ENCODE measurements around the gene FXYD5. TPM values are rescaled to one million over a fixed set of nuclear protein-coding genes. Genes with fewer than 3 reads are reported as not detected.
A peak's percentile ranks its signal among the peaks of the same experiment; 100 is the strongest.
"Not testable (repeated sequence)": the region's sequence is repeated elsewhere in the genome, so short reads cannot be mapped to it uniquely, and the experiment has no call there.

FXYD5 gene
- total RNA-seq, 1 experiment from 2014 or later: 760 TPM

DNA sequence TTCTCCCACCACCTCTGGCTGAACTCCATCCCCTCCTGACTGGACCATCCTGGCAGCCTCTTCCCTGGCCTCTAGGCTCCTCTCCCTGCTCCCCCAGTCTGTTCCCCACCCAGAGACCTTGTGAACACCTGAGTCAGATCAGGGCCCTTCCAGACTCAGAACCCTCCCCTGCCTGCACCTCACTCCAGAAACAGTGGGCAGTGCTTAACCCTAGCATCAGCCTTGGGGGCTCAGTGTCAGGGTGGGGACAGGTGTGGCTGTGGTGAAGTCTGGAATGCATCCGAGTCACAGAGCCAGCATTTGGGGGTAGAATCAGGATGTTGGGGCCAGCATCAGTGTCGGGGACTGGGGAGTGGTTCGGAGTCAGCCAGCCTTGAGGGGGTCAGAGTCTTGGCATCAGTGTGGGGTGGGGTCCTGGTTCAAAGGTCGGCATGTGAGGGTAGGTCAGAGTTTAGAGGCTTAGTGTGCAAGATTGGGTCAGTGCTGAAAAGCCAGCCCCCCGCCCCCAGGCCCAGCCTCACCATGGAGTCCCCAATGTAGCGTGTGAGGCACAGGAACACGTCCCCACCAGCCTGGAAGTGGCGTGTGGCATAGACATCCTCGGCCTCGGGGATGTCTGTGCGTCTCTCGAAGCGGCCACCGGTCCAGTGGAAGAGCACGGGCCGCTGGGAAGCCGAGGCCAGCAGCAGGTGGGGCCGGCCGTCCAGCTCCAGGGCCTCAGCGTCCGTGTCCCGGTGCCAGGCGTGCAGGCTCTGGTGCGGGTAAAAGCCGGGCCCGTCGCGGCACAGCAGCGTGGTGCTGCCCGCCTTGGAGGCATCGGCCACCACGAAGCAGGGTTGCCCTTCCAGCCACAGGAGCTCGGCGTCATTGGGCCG, 28.5 kb upstream of the FXYD5 start:
- no peak for DNase-seq
- Mint-ChIP-seq H3K36me3 (ENCODE audit: insufficient read depth, unreplicated experiment) (peaks cover 24% of the 10 kb centered on the region), H3K4me3 (ENCODE audit: low read depth, unreplicated experiment) (peak overlapping the region; percentile 2), H3K27ac (ENCODE audit: unreplicated experiment) (peak overlapping the region; percentile 27), H3K4me1 (ENCODE audit: low read depth, unreplicated experiment) (peaks cover 52% of the 10 kb centered on the region), H3K27me3 (ENCODE audit: unreplicated experiment) (no peaks in the 10 kb centered on the region), H3K9me3 (ENCODE audit: low read depth, unreplicated experiment) (no peaks in the 10 kb centered on the region)
- CTCF ChIA-PET: no interaction called here
- TF ChIP-seq, protein P1, sequence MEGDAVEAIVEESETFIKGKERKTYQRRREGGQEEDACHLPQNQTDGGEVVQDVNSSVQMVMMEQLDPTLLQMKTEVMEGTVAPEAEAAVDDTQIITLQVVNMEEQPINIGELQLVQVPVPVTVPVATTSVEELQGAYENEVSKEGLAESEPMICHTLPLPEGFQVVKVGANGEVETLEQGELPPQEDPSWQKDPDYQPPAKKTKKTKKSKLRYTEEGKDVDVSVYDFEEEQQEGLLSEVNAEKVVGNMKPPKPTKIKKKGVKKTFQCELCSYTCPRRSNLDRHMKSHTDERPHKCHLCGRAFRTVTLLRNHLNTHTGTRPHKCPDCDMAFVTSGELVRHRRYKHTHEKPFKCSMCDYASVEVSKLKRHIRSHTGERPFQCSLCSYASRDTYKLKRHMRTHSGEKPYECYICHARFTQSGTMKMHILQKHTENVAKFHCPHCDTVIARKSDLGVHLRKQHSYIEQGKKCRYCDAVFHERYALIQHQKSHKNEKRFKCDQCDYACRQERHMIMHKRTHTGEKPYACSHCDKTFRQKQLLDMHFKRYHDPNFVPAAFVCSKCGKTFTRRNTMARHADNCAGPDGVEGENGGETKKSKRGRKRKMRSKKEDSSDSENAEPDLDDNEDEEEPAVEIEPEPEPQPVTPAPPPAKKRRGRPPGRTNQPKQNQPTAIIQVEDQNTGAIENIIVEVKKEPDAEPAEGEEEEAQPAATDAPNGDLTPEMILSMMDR (IDR thresholded peaks at IDR 0.05; ENCODE audit: unreplicated experiment): no peak
- intact Hi-C loops (cut with micrococcal nuclease; ENCODE audit: unreplicated experiment): no loop called here
- BruUV-seq (replicated peaks): no TSS peak

DNA sequence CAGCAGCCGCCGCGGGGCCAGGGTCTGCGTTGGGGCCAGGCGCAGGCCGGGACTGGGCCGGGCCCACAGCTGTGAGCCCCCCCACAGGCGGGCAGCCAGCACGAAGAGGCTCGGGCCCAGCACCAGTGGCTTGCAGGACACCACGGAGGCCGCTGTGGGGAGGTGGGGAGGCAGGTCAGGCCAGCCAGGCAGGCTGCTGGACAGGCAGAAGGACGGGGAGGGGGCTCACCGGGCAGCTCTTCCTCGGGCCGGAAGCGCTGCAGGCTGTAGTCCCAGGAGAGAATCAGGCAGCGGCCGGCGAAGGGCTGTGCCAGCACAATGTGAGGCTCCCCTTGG, 27.9 kb upstream of the FXYD5 start:
- Mint-ChIP-seq H3K9me3 (ENCODE audit: low read depth, unreplicated experiment) (no peaks in the 10 kb centered on the region), H3K27me3 (ENCODE audit: unreplicated experiment) (no peaks in the 10 kb centered on the region), H3K4me3 (ENCODE audit: low read depth, unreplicated experiment) (no peak overlapping the region), H3K36me3 (ENCODE audit: insufficient read depth, unreplicated experiment) (peaks cover 21% of the 10 kb centered on the region), H3K27ac (ENCODE audit: unreplicated experiment) (no peak overlapping the region), H3K4me1 (ENCODE audit: low read depth, unreplicated experiment) (peaks cover 46% of the 10 kb centered on the region)
- TF ChIP-seq, protein P1 (IDR thresholded peaks at IDR 0.05; ENCODE audit: unreplicated experiment): no peak
- no TSS peak for BruUV-seq (replicated peaks)
- intact Hi-C loops (cut with micrococcal nuclease; ENCODE audit: unreplicated experiment): no loop called here
- CTCF ChIA-PET: no interaction called here
- DNase-seq: no peak

DNA sequence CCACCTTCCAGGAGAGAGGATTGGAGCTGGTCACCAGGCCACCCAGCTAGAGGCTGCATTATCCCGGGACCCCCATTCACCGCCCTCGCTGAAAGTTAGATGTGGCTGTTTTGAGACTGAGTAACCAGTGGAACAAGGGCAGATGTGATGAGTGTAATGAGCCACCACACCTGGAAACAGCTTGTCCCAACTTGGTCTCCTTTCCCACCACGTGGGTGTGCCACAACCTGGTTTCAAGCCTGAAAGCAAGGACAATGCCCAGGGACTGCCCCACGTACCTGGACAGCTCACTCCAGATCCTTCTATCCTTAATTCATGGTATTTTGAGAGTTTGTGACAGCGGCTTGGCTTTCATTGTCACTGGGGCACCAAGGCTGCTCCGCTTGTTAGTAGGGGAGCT, 26.7 kb upstream of the FXYD5 start:
- no peak for DNase-seq
- no TSS peak for BruUV-seq (replicated peaks)
- H3K4me1 Mint-ChIP-seq (ENCODE audit: low read depth, unreplicated experiment): peaks cover 41% of the 10 kb centered on the region
- peaks cover 20% of the 10 kb centered on the region for H3K36me3 Mint-ChIP-seq (ENCODE audit: insufficient read depth, unreplicated experiment)
- TF ChIP-seq, protein P1 (IDR thresholded peaks at IDR 0.05; ENCODE audit: unreplicated experiment): no peak
- H3K4me3 Mint-ChIP-seq (ENCODE audit: low read depth, unreplicated experiment): no peak overlapping the region
- H3K27me3 Mint-ChIP-seq (ENCODE audit: unreplicated experiment): no peaks in the 10 kb centered on the region
- H3K9me3 Mint-ChIP-seq (ENCODE audit: low read depth, unreplicated experiment): peaks cover 4% of the 10 kb centered on the region
- H3K27ac Mint-ChIP-seq (ENCODE audit: unreplicated experiment): no peak overlapping the region
- intact Hi-C loops (cut with micrococcal nuclease; ENCODE audit: unreplicated experiment): no loop called here
- CTCF ChIA-PET: interaction anchor here (0.9 kb wide), 1 partner anchor 13 kb away, joined by 4 read pairs; no protein-coding TSS in a partner anchor

DNA sequence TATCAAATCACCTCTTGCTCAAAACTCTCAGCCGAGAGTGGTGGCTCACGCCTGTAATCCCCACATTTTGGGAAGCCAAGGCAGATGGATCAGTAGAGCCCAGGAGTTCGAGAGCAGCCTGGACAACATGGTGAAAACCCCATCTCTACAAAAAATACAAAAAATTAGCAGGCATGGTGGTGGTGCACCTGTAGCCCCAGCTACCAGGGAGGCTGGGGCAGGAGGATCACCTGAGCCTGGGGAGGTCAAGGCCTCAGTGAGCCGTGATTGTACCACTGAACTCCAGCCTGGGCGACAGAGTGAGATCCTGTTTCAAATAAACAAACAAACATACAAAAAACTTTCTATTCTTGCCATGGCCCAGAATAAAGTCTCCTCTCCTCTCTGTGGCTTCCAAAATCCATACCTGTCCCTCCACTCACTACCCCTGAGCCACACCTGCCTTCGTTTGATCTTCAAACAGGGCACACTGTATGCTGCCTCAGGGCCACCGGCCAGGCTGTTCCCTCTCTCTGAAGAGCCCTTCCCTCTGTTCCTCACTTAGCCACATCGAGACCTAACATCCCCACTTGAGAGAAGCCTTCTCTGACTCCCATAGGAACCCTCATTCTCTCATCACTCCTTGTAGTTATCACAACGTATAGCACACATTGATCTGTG, 26.0 kb upstream of the FXYD5 start:
- no TSS peak for BruUV-seq (replicated peaks)
- CTCF ChIA-PET: no interaction called here
- TF ChIP-seq, protein P1 (IDR thresholded peaks at IDR 0.05; ENCODE audit: unreplicated experiment): no peak
- Mint-ChIP-seq H3K9me3 (ENCODE audit: low read depth, unreplicated experiment) (peaks cover 4% of the 10 kb centered on the region), H3K27me3 (ENCODE audit: unreplicated experiment) (no peaks in the 10 kb centered on the region), H3K4me3 (ENCODE audit: low read depth, unreplicated experiment) (no peak overlapping the region), H3K36me3 (ENCODE audit: insufficient read depth, unreplicated experiment) (peaks cover 21% of the 10 kb centered on the region), H3K4me1 (ENCODE audit: low read depth, unreplicated experiment) (peaks cover 38% of the 10 kb centered on the region), H3K27ac (ENCODE audit: unreplicated experiment) (no peak overlapping the region)
- no peak for DNase-seq
- intact Hi-C loops (cut with micrococcal nuclease; ENCODE audit: unreplicated experiment): no loop called here

DNA sequence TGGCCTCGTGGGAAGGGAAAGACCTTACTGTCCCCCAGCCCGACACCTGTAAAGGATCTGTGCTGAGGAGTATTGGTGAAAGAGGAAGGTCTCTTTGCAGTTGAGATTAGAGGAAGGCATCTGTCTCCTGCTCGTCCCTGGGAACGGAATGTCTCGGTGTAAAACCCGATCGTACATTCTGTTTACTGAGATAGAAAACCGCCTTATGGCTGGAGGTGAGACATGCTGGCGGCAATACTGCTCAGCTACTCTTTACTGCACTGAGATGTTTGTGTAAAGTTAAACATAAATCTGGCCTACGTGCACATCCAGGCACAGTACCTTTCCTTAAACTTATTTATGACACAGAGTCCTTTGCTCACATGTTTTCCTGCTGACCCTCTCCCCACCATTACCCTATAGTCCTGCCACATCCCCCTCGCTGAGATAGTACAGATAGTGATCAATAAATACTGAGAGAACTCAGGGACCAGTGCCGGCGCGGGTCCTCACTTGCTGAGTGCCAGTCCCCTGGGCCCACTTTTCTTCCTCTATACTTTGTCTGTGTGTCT, 24.7 kb upstream of the FXYD5 start:
- H3K4me3 Mint-ChIP-seq (ENCODE audit: low read depth, unreplicated experiment); DNase-seq; CTCF ChIA-PET; intact Hi-C loops (cut with micrococcal nuclease; ENCODE audit: unreplicated experiment); H3K9me3 Mint-ChIP-seq (ENCODE audit: low read depth, unreplicated experiment); H3K27ac Mint-ChIP-seq (ENCODE audit: unreplicated experiment); H3K27me3 Mint-ChIP-seq (ENCODE audit: unreplicated experiment); H3K36me3 Mint-ChIP-seq (ENCODE audit: insufficient read depth, unreplicated experiment); BruUV-seq (replicated peaks): not testable (repeated sequence)
- peaks cover 30% of the 10 kb centered on the region for H3K4me1 Mint-ChIP-seq (ENCODE audit: low read depth, unreplicated experiment)
